ENCODE data around the gene ANKRD55.
"Not testable (repeated sequence)": the region's sequence is repeated elsewhere in the genome, so short reads cannot be mapped to it uniquely, and the experiment has no call there.

The ANKRD55 gene

DNA sequence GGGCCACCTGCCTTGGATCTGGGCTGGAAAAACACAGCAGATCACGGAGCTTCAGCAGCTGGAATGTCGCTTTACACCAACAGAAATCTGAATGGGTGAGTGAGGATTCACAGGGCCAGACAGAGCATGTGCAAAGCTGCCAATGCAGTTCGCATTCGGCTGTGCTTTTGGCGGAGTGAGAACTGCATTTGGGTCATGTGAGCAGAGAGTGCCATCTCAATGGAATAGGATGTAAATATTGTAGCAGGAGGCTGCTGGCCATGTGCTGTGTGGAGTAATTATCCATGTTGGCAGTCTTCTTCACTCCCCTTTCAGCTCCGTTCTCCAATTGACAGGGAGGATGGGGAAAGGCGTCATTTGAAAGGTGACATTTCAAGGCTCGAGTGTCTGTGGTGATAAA, at the start of gene ANKRD55:
TSS of gene ANKRD55 (minus strand) at position 101 of the 400 bp plus-strand sequence. CDS start 417 bp downstream, outside the sequence.
- no peak for DNase-seq

DNA sequence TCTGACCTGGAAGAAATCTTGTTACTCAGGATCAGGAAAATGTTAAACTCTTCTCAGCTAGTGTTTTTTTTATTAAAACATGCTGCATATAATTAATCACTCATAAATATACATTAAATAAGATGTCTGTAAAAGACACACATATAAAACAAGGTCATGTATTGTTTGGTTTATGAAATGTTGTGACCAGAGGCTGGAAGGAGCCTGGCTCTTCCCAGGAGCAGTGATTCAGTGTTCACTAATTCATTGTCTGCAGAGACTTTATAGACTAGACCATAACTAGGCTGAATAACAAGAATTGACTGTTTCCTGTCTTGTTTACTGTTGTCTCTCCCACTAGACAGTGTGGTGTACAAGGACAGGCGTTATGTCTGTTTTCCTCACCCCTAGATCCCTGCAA, 49.1 kb upstream of the ANKRD55 start:
- DNase-seq, result no peak

DNA sequence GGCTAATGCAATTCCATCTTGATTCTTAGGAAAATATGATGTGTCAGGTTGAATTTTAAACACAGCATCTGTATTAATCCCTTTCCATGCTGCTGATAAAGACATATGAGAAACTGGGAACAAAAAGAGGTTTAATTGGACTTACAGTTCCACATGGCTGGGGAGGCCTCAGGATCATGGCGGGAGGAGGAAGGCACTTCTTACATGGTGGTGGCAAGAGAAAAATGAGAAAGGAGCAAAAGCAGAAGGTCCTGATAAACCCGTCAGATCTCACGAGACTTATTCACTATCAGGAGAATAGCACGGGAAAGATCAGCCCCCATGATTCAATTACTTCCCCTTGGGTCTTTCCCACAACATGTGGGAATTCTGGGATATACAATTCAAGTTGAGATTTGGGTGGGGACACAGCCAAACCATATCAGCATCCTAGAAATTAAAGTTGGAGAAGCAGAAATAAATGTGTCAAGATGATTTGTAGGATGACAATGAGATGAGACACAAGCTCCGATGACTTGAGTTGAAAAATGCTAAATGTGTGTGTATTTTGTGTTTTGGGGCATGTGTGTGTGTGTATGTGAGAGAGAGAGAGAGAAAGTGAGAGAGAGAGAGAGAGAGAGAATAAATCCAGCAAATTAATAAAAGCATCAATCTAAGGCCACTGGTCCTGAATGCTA, 48.5 kb upstream of the ANKRD55 start:
- DNase-seq, result no peak

DNA sequence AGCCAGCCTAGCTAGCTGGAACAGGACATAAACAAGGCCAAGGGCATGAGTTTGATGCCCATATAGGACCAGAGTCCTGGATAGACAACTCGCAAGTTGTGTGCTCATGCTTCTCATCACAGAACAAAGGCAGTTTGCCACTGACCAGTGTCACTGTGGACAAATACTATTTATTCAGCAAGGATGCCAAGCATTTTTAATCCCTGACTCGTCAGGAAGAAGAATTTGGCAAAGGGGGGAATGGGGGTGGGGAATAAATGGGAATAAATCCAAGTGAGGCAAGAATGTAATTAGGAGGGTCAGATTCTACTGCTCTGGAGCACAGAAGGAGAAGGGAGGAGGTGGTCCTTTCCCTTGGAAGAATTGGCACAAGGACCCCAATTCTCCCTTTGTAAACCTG, 46.8 kb upstream of the ANKRD55 start:
- DNase-seq, result no peak

DNA sequence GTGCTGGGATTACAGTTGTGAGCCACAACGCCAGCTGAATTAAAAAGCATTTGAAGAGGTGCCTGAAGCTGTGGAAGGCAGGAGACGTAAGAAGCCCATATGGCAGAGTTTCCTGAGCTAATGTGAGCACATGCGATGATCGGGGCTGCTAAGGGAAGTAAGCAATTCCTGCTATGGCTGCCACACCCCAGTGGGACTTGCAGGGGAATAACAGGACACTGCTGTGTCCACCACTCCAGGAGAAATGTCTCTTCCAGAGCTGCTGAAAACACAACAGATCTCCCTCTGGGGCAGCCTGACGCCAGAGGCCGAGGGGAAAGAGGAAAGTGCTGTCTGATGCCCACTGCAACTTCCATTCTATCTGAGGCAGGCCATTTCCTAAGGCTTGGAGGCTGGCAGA, 46.2 kb upstream of the ANKRD55 start:
- DNase-seq, result no peak

DNA sequence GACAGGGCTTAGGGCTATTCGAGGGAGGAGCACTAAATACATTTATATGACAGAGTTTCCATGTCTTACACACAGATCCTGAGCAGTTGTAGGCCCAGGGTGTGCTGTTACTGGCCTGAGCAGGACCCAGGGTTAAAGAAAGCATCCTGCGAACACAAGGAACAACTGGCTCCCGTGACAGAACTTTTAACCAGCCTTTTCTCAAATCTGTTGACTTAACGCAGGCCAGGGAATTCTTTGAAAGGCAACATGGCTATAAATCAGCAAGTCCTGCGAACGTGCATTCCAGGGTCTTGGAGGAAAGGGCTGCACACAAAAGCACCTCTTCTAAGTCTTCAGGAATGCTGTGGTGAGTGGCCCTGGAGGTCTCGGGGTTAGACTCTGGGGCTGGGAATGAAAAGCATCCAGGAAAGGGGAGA, 45.2 kb upstream of the ANKRD55 start:
- DNase-seq, result no peak

DNA sequence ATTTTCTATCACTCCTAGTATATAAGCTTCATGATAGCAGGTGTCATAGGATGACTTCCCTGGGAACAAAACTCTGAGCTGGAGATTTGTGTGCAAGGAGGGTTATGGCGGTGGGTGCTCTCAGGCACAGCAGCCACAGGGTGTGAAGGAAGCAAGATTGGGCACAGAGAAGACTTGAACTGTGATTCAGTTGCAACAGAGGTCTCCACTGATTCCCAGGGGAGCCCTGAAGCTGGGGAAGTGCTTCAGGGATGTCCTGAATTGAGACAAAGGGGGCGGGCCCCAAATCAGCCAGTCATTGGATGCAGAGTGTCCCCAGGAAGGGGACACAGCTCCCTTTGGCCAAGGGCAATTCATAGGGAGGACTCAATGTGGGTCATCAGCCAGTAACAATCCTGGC, 44.4 kb upstream of the ANKRD55 start:
- no peak for DNase-seq

DNA sequence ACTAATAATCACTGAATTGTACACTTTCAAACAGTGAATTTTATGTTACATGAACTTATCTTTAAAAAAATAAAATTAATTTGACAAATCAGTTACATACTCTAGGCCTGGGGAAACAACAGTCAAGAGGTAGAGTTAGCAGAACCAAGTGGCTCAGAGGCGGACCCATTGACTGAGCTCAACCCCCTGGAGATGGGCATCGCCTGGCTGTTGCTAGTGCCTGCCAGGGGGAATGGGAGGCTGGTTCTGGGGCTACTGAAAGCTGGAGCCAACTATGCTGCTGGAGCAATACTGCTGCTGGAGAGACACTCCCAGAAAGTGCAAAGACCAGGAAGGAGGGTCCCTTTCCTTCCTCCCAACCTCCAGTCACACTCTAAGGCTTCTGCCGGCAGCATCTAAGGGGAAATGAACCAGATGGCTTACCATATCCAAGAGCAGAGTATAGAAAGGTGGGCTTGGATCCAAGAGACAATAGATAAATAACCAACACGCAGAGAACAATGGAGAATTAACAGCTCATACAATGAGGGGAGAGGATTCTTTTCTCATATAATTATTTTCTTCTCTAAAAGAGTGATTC, 40.3 kb upstream of the ANKRD55 start:
- no peak for DNase-seq

DNA sequence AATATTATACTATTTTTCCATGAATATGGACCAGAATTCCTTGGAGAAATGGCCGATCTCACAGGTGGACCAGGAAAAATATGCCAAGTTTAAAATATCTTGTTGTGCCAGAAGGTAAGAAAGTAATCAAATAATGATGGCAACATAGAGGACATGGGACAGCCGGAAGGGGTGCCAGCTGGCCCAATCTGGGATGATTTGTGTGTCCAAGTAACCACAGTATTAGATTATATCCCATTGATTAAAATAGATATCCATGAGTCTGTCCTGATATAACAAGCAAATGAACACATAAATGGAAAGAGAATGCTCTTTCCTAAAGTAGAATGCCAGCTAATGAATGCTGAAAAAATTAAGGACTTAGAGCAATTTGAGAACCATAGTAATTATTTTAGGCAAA, 39.6 kb upstream of the ANKRD55 start:
- no peak for DNase-seq

DNA sequence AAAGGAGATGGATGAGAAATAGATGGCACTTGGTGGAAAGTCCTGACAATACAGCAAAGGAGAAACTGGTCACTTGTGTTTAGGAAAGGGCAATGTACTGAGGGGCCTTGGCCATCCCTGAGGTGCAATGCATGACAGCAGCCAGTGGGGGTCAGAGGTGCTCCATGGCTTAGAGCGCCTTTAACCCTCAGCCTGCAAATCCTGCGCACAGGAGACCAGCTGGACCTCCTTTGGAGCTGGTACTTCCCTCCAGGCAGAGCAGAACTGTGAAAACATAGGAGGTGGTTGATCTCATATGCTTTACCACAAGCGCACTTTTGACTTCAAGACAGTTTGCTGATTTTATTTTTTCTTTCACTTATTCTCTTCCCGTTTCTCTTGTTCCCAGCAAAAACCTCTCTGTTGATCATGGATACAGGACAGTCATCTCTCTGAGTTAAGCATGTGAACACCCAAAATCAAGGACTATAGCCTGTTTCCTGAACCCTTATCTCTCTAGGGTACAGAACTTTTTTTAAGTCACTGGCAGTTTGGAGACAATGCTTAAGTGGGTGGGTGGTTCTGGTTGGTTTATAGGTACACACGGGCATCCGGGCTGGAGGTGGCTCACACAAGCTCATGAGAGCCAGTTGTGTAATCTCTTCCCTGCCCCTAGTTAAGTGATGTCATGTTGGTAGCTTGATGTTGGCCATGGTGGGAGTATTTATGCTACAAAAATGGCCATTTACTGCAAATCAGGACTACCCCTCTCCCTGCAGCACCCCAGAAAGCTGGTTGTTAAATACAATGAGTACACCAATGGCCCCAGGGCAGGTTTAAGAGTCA, 37.6 kb upstream of the ANKRD55 start:
- DNase-seq, result peak; percentile 62 to 67

DNA sequence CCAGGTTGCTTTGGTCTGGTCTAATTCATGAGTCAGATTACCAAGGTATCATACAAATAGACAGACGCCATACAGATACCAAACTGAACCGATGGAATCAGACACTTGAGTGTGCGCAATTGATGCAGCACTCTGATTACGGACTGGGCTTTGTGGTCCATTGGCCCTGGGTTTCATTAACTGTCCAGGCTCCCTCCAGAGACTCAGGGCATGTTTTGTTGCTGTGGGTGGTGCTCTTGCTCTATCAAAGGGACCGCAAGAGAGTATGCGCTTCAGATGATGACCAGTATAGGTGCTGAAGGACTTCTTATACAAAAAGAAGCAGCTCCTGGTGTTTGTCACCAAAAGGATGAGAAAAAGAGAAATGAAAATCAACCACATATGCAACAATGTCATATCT, 36.9 kb upstream of the ANKRD55 start:
- no peak for DNase-seq

DNA sequence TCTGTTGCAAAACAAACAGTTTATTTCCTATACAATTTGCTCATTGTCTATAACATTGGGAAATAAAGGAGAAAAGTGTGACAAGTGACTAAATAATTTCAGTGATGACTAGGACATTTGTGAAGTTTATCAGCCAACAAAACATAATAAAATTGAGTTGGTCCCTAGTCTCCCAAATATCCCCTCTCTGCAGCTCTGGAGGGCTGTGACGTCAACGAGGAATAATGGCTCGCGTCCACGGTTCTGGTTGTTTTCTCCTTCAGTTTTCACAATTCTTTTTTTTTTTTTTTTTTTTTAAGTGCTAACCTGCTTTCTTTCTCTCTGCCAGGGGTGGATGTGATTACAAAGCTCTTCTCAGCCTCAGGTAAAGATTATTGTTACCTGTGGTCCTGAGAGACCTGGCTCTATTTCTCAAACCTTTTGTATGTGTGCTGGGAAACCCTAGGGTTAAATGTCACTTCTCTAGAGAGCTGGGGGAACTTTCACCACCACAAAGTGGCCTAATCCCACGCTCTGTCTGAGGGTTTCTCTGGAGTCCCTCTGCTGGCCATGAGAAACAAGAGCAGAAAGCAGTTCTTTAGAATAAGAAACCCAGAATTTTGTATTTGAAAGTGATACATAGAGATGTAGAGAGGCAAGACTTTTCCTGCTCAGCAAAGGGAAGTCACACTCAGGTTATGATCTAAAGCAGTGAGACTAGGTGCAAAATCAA, 36.2 kb upstream of the ANKRD55 start:
- peak; percentile 64 to 68 for DNase-seq

DNA sequence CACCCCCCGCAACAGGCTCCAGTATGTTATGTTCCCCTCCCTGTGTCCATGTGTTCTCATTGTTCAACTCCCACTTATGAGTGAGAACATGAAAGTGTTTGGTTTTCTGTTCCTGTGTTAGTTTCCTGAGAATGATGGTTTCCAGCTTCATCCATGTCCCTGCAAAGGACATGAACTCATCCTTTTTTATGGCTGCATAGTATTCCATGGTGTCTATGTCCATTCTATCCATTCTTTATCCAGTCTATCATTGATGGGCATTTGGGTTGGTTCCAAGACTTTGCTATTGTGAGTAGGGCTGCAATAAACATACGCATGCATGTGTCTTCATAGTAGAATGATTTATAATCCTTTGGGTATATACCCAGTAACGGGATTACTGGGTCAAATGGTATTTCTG, 35.6 kb upstream of the ANKRD55 start:
- not testable (repeated sequence) for DNase-seq

DNA sequence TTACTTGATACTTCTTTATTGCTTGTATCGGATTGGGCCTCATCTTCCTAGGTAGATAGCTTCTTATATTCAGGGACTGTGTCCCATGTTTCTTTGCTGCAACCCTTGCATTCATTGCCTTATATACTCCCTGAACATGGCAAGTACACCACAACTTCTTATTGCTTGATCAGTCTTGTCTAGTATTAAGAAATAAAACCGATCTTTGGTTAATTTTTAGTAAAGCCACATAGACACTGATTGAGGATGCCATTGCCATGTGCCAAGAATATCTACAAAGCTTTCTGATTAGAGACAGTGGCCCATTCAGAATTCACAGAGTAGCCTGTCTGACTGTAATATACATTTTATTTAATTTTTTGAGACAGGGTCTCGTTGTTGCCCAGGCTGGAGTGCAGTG, 34.7 kb upstream of the ANKRD55 start:
- no peak for DNase-seq

DNA sequence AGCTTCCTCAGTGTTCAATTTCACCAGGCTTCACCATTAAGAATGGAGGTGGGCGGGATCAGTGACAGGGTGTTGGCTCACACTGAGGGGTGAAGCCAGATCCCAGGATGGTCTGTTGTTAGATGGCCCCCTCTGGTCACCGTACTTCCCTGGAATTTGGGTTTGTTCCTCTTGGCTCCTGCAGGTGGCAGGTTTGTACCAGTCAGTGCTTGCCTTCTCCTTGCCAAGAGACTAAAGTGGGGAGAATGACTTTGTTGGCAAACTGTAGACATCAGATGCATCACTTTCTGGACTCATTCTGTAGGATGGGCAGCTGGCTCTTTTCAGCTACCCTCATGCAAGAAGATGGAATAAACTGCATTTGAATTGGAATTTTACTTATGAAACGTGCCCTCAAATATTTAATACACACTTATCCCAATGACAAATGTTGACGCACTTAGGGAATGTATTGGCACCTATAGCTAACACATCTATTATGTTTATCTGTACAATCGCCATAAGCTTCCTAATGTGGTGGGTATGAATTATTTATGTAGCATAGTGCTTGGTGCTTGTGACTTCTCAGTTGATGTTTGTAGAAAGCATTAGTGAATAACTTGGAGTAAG, 31.4 kb upstream of the ANKRD55 start:
- peak; percentile 24 to 43 for DNase-seq

DNA sequence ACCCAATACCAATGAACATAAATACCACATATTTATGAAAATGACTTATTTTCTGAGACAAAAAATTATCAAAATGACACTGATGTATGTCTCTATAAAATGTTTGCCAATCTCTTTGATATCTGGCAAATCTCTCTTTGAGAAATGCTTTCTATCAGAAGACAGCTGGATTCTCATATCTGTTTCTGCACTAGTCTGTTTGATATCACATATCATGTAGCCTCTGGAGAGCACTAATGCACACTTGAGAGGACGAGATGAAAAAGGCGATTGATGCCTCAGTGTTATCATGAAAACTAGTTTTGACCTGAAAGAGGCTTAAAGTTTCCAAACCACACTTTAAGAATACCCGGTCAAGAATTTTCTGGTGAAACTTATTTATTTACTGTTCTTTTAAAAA, 29.1 kb upstream of the ANKRD55 start:
- DNase-seq, result no peak

DNA sequence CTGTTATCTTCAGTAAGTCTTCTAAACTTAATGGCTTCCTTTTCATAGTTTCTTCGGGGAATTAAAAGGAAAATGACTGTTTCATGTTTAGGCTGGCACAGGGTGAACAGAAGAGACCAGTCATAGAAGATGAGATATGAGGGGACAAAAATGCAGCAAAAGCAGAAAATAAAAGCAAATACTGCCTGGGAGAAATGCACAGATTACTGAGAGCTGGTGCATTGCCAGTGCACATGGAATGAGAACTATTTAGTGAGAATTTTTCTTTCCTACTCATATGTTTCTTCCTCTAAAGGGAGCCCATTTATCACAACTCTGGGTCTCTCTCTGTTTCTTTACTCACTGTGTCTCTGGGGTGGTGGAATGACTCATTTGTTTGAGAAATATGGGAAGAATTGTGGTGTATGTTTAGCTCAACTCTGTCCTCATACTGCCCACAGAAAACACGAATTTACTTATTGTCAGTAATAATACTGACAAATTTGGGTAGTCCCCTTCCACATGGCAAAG, 25.9 kb upstream of the ANKRD55 start:
- DNase-seq, result no peak

DNA sequence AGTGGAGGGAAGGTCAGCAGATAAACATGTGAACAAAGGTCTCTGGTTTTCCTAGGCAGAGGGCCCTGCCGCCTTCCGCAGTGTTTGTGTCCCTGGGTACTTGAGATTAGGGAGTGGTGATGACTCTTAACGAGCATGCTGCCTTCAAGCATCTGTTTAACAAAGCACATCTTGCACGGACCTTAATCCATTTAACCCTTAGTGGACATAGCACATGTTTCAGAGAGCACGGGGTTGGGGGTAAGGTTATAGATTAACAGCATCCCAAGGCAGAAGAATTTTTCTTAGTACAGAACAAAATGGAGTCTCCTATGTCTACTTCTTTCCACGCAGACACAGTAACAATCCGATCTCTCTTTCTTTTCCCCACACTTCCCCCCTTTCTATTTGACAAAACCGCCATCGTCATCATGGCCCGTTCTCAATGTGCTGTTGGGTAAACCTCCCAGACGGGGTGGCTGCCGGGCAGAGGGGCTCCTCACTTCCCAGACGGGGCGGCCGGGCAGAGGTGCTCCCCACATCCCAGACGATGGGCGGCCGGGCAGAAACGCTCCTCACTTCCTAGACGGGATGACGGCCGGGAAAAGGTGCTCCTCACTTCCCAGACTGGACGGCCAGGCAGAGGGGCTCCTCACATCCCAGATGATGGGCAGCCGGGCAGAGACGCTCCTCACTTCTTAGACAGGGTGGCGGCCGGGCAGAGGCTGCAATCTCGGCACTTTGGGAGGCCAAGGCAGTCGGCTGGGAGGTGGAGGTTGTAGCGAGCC, 24.8 kb upstream of the ANKRD55 start:
- not testable (repeated sequence) for DNase-seq

DNA sequence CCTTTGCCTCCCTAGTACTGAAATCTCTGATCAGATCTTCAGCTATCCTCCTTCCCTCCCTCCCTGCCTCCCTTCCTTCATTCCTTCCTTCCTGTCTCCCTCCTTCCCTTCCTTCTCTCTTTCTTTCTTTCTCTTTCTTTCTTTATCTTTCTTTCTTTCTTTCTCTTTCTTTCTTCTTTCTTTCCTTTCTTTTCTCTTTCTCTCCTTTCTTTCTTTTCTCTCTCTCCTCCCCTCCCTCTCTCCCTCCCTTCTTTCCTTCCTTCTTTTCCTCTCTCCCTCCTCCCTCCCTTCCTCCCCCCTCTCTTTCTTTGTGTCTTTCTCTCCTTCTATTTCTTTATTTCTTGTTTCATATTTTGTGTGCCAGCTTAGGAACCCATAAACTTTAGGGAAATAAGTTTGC, 23.9 kb upstream of the ANKRD55 start:
- DNase-seq, result no peak

DNA sequence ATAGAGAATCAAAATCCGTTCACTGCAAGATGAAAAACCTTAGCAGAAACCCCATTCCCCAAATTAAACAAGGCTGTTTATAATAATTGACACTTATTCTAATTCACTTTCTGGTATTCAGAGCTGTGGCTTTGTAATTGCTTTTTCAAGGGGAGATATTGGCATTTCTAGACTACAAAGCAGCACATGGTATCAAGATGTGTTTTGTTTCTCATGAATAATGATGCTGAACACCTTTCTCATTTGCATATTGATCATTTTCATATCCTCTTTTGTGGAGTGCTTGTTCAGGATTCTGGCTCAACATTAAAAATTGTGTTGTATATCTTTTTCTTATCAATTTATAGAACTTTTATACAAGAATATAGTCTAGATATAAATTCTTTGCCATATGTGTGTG, 22.4 kb upstream of the ANKRD55 start:
- DNase-seq, result no peak

DNA sequence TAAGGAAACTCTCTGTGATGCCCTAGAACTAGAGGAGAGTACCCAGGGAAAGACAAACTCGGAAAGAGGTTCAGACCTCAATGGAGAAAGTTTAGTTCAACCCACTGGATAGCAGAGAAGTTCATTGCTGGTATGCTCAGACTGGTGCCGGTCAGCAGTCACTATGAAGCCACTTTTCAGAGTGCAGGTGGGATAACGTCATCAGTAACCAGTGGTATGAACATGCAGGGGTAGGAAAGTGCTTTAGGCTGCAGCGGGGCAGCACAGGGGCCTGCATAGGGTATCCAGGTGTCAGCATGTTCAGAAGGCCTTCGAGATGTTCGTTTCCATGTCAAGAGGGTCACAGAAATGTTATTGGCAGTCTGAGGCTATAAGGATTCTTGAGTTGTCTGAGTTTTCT, 20.8 kb upstream of the ANKRD55 start:
- DNase-seq, result no peak

DNA sequence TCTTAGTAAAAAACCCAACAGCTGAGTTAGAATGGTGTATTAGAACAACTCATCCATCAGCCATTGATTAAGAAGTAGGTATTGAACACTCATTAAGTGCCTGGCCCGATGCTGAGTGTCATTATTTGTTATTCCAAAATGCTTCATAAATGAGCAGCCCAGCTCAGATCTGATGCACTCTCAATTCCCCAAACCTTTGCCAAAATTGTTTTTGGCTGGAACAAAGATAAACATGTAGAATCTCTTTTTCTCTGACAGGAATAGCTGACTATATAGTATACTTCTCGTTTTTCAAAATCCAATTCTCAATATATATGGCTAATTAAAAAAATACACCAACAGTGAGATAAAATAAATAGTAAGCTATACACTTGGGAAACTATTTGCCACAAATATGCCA, 20.0 kb upstream of the ANKRD55 start:
- DNase-seq, result no peak

Measured in AML-193 (cell line).